Measurements from ENCODE around the gene ANO9. TPM values are rescaled to one million over a fixed set of nuclear protein-coding genes. Genes with fewer than 3 reads are reported as not detected.
A peak's percentile ranks its signal among the peaks of the same experiment; 100 is the strongest.
"Not testable (repeated sequence)": the region's sequence is repeated elsewhere in the genome, so short reads cannot be mapped to it uniquely, and the experiment has no call there.

The ANO9 gene
- total RNA-seq, 2 experiments from 2014 or later: 72.6 to 78.9 TPM

- H3K27ac Mint-ChIP-seq: no peak overlapping the region
- ATAC-seq: no peak
- CTCF ChIA-PET: interaction anchor here (0.9 kb wide), 1 partner anchor 12 kb away, joined by 3 read pairs; no protein-coding TSS in a partner anchor
- no peak overlapping the region for H3K4me3 Mint-ChIP-seq
- POLR2A ChIA-PET: interaction anchor here (1.2 kb wide), 1 partner anchor 15 kb away, joined by 3 read pairs; the partner anchor contains the start of gene ANO9
- H3K9me3 Mint-ChIP-seq (ENCODE audit: insufficient read depth): no peaks in the 10 kb centered on the region
- peaks cover 39% of the 10 kb centered on the region for H3K36me3 Mint-ChIP-seq (ENCODE audit: low read depth)
- H3K4me1 Mint-ChIP-seq (ENCODE audit: low read depth): no peaks in the 10 kb centered on the region
- no peak for DNase-seq
- no peaks in the 10 kb centered on the region for H3K27me3 Mint-ChIP-seq (ENCODE audit: low read depth)
These were observed 15.0 kb downstream of the ANO9 start for GRCh38 chr11:426851-427250.

DNA sequence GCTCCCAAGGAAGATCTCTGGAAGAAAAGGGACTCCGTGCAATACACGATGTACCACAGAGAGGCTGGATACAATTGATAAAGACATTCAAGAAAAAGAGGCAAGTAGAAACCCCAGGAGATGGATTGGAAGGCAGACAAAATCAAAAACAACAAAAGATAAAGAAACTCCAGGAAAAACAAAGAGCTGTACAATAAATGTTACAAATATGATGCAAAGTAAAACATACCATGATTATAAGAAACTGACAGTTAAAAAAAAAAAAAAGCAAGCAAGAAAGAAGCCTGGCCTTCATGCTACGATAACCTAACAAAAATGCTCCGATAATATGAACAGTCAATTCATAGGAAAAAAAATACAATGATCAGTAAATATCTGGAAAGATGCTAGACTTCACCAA, 16.5 kb downstream of the ANO9 start:
- Mint-ChIP-seq H3K27me3 (ENCODE audit: low read depth) (no peaks in the 10 kb centered on the region), H3K4me3 (no peak overlapping the region), H3K27ac (no peak overlapping the region), H3K36me3 (ENCODE audit: low read depth) (peaks cover 39% of the 10 kb centered on the region), H3K4me1 (ENCODE audit: low read depth) (no peaks in the 10 kb centered on the region), H3K9me3 (ENCODE audit: insufficient read depth) (no peaks in the 10 kb centered on the region)
- DNase-seq (no peak), ATAC-seq (no peak)
- ChIA-PET CTCF (no interaction called here), POLR2A (interaction anchor here (1.0 kb wide), 1 partner anchor 22 kb away, joined by 3 read pairs; no protein-coding TSS in a partner anchor)

- POLR2A ChIA-PET: interaction anchor here (0.8 kb wide), 1 partner anchor 10 kb away, joined by 3 read pairs; the partner anchor contains the start of gene SIGIRR
- DNase-seq; H3K27me3 Mint-ChIP-seq (ENCODE audit: low read depth); CTCF ChIA-PET; H3K9me3 Mint-ChIP-seq (ENCODE audit: insufficient read depth); ATAC-seq; H3K27ac Mint-ChIP-seq; H3K4me1 Mint-ChIP-seq (ENCODE audit: low read depth); H3K4me3 Mint-ChIP-seq: not testable (repeated sequence)
- H3K36me3 Mint-ChIP-seq (ENCODE audit: low read depth): peaks cover 39% of the 10 kb centered on the region
These were observed 17.0 kb downstream of the ANO9 start for GRCh38 chr11:424766-425165.

DNA sequence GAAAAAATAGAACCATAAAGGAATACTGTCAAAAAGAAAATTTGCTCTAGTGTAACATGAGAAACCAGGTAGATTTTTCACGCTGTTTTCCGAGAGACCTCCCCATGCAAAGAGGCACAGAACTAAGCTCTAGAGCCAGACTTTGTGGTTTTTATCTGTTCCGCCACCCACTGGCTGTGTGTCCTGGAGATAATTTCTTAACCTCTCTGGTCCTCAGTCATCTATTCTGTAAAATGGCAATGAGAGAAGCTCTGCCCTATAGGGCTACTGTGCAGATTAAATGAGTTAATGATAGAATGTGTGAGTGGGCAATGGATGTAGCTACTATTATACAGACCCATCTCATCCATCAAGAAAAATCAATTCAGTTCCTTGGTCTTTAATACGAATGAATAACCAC, 17.6 kb downstream of the ANO9 start:
- POLR2A ChIA-PET: interaction anchor here (0.8 kb wide), 1 partner anchor 10 kb away, joined by 3 read pairs; the partner anchor contains the start of gene SIGIRR
- no peak for ATAC-seq
- no peaks in the 10 kb centered on the region for H3K9me3 Mint-ChIP-seq (ENCODE audit: insufficient read depth)
- no peaks in the 10 kb centered on the region for H3K4me1 Mint-ChIP-seq (ENCODE audit: low read depth)
- CTCF ChIA-PET: no interaction called here
- peaks cover 36% of the 10 kb centered on the region for H3K36me3 Mint-ChIP-seq (ENCODE audit: low read depth)
- H3K27ac Mint-ChIP-seq: no peak overlapping the region
- no peaks in the 10 kb centered on the region for H3K27me3 Mint-ChIP-seq (ENCODE audit: low read depth)
- DNase-seq: no peak
- no peak overlapping the region for H3K4me3 Mint-ChIP-seq

- ChIA-PET CTCF (interaction anchor here (1.4 kb wide), 1 partner anchor 27 kb away, joined by 3 read pairs; no protein-coding TSS in a partner anchor), POLR2A (interaction anchor here (0.6 to 0.9 kb wide), 2 partner anchors 19 to 72 kb away, joined by 3 read pairs; partner anchors contain the start of gene ANO9)
- peaks cover 7% of the 10 kb centered on the region for H3K4me1 Mint-ChIP-seq (ENCODE audit: low read depth)
These were observed 19.6 kb downstream of the ANO9 start for GRCh38 chr11:422249-422656.

DNA sequence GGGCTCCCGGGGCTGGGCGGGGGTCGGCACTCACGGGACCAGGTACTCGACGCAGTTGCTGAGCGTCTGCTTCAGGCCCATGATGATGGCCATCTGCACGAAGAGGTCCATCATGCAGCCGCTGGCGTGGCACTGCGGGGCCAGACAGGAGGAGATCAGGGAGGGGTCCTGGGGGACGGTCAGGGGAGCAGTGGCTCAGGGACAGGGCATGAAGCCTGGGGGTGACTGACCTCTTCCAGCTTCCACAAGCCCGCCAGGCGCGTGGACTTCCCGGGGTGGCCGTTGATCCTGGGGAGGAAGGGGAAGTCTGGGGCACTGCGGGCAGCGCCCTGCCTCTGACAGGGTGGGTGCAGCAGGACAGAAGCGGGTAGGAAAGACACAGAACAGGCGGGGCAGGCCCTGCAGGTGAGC, 20.9 kb downstream of the ANO9 start:
- H3K4me3 Mint-ChIP-seq: no peak overlapping the region
- H3K27me3 Mint-ChIP-seq (ENCODE audit: low read depth): no peaks in the 10 kb centered on the region
- POLR2A ChIA-PET: no interaction called here
- H3K4me1 Mint-ChIP-seq (ENCODE audit: low read depth): peaks cover 7% of the 10 kb centered on the region
- no peak overlapping the region for H3K27ac Mint-ChIP-seq
- H3K36me3 Mint-ChIP-seq (ENCODE audit: low read depth): peaks cover 22% of the 10 kb centered on the region
- no peak for ATAC-seq
- CTCF ChIA-PET: no interaction called here
- no peak for DNase-seq
- H3K9me3 Mint-ChIP-seq (ENCODE audit: insufficient read depth): no peaks in the 10 kb centered on the region

More at GRCh38 chr11:422249-422656, 19.6 kb downstream of the ANO9 start:
- no peaks in the 10 kb centered on the region for H3K27me3 Mint-ChIP-seq (ENCODE audit: low read depth)
- no peaks in the 10 kb centered on the region for H3K9me3 Mint-ChIP-seq (ENCODE audit: insufficient read depth)
- H3K4me3 Mint-ChIP-seq: no peak overlapping the region
- peak overlapping the region; percentile 21 for H3K27ac Mint-ChIP-seq
- ATAC-seq: no peak
- peaks cover 26% of the 10 kb centered on the region for H3K36me3 Mint-ChIP-seq (ENCODE audit: low read depth)
- no peak for DNase-seq

DNA sequence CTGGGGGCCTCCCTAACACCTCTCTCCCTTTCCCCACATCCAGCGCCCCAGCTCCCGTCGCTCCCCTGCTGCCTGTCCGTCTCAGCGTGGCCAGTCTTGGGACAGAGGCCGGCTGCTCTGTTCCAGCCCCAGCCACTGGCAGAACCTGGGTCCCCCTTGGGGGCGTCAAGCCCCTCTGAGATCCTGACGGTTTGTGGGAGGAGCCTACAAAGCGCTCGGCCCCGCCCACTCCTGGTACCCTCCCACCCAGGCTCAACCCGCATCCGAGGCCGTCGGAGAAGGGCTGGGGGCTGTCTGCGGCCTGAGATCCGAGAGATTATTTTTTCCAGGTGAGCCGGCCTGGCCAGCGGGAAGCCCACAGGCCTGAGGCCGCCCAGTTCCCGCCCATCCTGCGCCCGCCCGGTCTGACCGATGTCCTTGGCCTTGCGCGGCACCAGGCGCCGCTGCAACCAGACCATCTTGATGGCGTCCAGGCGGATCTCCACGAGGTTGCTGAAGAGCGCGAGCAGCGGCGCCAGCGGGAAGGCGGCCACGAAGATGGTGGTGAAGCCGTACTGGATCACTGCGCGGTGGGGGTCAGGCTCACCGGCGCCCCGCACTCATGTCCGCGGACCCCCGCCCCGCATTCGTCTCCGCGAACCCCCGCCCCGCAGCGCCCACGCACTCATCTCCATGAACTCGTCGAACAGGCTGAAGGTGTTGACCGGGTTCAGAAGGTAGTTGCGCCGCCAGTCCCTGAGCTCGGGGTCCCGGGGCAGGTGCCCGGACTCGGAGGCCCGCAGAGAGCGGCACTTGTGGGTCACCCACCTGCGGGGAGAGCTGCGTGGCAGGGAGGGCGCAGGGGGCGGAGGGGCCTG, 21.5 kb downstream of the ANO9 start:
- peaks cover 10% of the 10 kb centered on the region for H3K4me1 Mint-ChIP-seq (ENCODE audit: low read depth)
- ChIA-PET POLR2A (no interaction called here), CTCF (no interaction called here)
- DNase-seq (no peak), ATAC-seq (no peak)
- H3K36me3 Mint-ChIP-seq (ENCODE audit: low read depth): peaks cover 18% of the 10 kb centered on the region
- no peaks in the 10 kb centered on the region for H3K9me3 Mint-ChIP-seq (ENCODE audit: insufficient read depth)
- H3K27me3 Mint-ChIP-seq (ENCODE audit: low read depth): no peaks in the 10 kb centered on the region
- H3K4me3 Mint-ChIP-seq: no peak overlapping the region
- no peak overlapping the region for H3K27ac Mint-ChIP-seq

DNA sequence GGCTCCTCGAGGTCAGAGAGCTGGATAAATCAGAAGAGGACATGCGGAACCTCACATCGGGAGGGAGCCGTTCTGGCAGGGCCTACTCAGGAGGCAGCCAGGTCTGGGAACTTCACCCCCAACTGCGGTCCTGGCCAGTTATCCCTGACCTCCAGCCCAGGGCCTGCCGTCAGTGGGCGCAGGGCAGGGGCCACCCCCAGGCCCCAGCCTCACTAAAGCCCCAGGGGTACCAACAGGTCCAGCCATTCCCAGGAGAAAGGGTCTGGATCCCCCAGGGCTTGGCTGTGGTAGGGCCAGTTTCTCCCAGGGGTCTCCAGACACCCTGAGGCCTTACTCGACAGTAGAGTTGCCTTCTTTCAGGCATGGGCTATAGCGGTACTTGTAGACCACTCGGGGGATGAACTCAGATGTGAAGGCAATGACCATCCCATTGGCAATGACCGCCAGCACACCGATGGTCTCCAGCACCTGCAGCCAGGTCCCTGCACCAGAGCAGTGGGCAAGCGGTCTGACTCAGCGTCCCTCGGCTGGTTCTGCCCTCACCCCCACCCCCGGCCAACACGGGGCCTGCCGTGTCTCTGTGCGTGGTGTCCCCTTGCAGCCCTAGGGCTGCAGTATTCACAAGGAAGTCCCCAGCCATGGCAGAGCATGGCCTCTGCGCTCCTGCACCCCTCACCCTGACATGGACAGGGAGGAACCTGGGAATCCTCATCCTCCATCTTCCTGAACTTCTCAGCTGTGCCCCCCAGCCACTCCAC, 22.4 kb downstream of the ANO9 start:
- no peak overlapping the region for H3K27ac Mint-ChIP-seq
- ChIA-PET POLR2A (no interaction called here), CTCF (interaction anchor here (1.6 kb wide), 1 partner anchor 29 kb away, joined by 4 read pairs; no protein-coding TSS in a partner anchor)
- no peaks in the 10 kb centered on the region for H3K27me3 Mint-ChIP-seq (ENCODE audit: low read depth)
- H3K4me3 Mint-ChIP-seq: no peak overlapping the region
- peaks cover 16% of the 10 kb centered on the region for H3K36me3 Mint-ChIP-seq (ENCODE audit: low read depth)
- H3K4me1 Mint-ChIP-seq (ENCODE audit: low read depth): peaks cover 18% of the 10 kb centered on the region
- no peak for DNase-seq
- ATAC-seq: no peak
- H3K9me3 Mint-ChIP-seq (ENCODE audit: insufficient read depth): no peaks in the 10 kb centered on the region

DNA sequence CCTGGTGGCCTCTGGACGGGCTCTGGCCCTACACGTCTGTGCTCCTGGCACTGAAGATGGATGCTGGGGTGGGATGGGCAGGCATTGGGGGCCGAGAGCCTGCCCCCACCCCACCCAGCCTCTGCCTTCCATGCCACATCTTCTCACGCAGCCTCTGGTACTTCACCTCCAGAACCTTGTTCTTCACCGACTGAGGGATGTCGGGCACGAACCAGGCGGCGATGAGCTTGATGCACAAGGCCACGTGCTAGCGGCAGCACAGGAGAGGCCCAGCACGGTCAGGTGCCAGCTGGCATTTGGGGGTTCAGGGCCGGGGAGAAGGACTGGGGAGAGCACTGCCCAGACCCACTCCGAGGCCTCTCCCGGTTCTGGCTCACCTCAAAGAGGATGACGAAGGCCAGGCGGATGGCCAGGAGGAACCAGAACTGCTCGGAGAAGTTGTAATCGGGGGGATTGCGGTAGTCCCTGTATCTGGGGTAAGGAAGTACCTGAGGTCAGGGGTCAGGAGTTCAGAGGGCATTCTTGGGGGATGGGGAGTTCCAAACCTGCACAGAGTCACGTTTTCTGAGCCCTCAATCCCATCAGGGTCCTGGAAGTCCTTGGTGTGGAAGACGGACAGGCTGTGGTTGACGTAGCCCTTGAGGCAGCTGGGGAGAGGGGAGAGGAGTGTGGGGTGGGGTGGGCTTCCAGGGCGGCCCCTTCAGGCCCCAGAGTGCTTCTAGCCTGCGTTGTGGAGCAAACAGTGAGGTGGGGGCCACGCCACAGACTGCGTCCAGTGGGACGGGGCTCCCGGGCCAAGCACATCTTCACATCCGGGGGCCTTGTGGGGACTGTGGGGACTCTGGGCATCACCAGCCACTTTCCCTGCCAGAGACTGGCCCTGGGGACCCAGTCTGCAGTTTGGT, 23.2 kb downstream of the ANO9 start:
- H3K27ac Mint-ChIP-seq: peak overlapping the region; percentile 49
- POLR2A ChIA-PET: interaction anchor here (1.0 kb wide), 1 partner anchor 21 kb away, joined by 4 read pairs; no protein-coding TSS in a partner anchor
- no peak for DNase-seq

DNA sequence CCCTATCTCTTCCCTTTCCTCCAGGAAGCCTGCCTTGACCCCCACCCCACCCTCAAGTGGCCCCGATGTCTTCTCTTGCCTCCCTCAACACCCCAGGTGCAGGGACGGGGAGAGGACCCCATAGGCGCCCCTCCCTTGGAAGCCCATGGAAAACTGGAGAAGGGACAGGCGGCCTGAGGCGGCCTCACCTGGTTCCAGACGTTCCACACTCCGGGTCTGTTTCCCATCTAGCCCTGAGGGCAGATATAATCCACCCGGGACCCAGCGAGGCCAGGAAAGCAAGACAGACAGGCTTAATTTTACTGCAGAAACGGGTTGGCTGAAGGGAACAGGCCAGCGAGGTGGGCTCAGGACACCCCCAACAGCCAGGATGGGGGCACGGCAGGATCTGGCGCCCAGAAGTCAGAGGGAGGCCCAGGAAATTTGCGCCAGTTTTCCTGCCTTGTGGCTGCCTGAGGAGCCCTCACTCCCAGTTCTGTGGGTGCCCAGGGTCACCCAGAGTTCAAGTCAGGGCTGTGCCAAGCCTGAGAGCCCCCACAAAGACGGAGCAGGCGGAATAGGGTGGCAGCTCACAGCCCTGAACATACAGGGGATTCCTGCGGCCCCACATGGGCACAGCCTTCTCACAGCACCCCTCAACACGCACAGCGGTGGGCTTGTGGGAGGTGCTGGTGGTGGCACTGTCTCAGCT, 24.0 kb downstream of the ANO9 start:
- no peaks in the 10 kb centered on the region for H3K27me3 Mint-ChIP-seq (ENCODE audit: low read depth)
- peaks cover 28% of the 10 kb centered on the region for H3K4me1 Mint-ChIP-seq (ENCODE audit: low read depth)
- H3K4me3 Mint-ChIP-seq: peak overlapping the region; percentile 68
- H3K27ac Mint-ChIP-seq: peak overlapping the region; percentile 68
- peaks cover 11% of the 10 kb centered on the region for H3K36me3 Mint-ChIP-seq (ENCODE audit: low read depth)
- H3K9me3 Mint-ChIP-seq (ENCODE audit: insufficient read depth): no peaks in the 10 kb centered on the region
- CTCF ChIA-PET: interaction anchor here (0.9 to 5.4 kb wide), 4 partner anchors 30 to 130 kb away, joined by 4 to 60 read pairs (median 6); partner anchors contain the start of gene PTDSS2
- ATAC-seq: no peak
- POLR2A ChIA-PET: interaction anchor here (1.0 to 3.9 kb wide), 7 partner anchors 11 to 135 kb away, joined by 3 to 59 read pairs (median 5); partner anchors contain the start of gene PTDSS2
- DNase-seq: no peak

More for the DNA sequence above, 23.2 kb downstream of the ANO9 start:
- H3K27me3 Mint-ChIP-seq (ENCODE audit: low read depth): no peaks in the 10 kb centered on the region
- ATAC-seq: no peak
- no peaks in the 10 kb centered on the region for H3K9me3 Mint-ChIP-seq (ENCODE audit: insufficient read depth)
- no peak overlapping the region for H3K4me3 Mint-ChIP-seq
- CTCF ChIA-PET: interaction anchor here (1.6 kb wide), 1 partner anchor 30 kb away, joined by 4 read pairs; no protein-coding TSS in a partner anchor
- H3K36me3 Mint-ChIP-seq (ENCODE audit: low read depth): peaks cover 15% of the 10 kb centered on the region
- H3K4me1 Mint-ChIP-seq (ENCODE audit: low read depth): peaks cover 20% of the 10 kb centered on the region
